HCT116 (cell line): Measurements from ENCODE around the gene COL18A1. TPM values are rescaled to one million over a fixed set of nuclear protein-coding genes. Genes with fewer than 3 reads are reported as not detected.
A peak's percentile ranks its signal among the peaks of the same experiment; 100 is the strongest.

Source experiments
- ATAC-seq: fragments of 200-7000 bp; cut with Tn5 transposase; 2 replicates; pipeline ENCODE4 v1.9.1; 2020; ENCODE audit warnings: mild to moderate bottlenecking, moderate library complexity
- BruUV-seq: library from RNA; stranded (reverse); fragments of 400-500 nt; replicated peaks from 2 replicates; lab custom pipeline; 2021; lab: Mats Ljungman, UMichigan
- CTCF ChIA-PET: fragments of 300-600 bp; sonication (Branson Sonifier 250); formaldehyde crosslinking; loops from one replicate; lab custom pipeline; 2021; ENCODE audit warnings: antibody characterized with exemption; lab: Charles Lee
- POLR2A ChIA-PET: fragments of 300-600, 350-600 bp; sonication (Branson Sonifier 250); formaldehyde crosslinking; loops from one replicate; lab custom pipeline; 2021; ENCODE audit warnings: antibody characterized with exemption; lab: Charles Lee
- RAD21 ChIA-PET, 2 experiments: fragments of 300-600 bp; sonication (Branson Sonifier 250); formaldehyde crosslinking; loops; one replicate each; lab custom pipeline; 2023; ENCODE audit warnings: low total read pairs in 2 of 2; ENCODE audit not compliant: uncharacterized antibody in 2 of 2, unreplicated experiment in 2 of 2, low non-redundant PET in 1 of 2; lab: Charles Lee
- DNase-seq: peaks from one replicate; pipeline ENCODE4 v3.0.0-alpha.2; 2010; ENCODE audit warnings: low read depth, low spot score
- H2AFZ ChIP-seq: fragments of 200-600 bp; shearing (Covaris generic), sonication (generic); 2 replicates; pipeline ENCODE4 v1.6.1; 2017; ENCODE audit warnings: low read depth, mixed run types, mixed read lengths, antibody characterized with exemption, low read length; ENCODE audit not compliant: poor library complexity, severe bottlenecking
- H3K27ac ChIP-seq: 2 replicates; pipeline ENCODE4 v1.5.1; 2012; ENCODE audit warnings: low read depth, low read length
- H3K27me3 ChIP-seq: fragments of 200-600 bp; sonication (generic); 2 replicates; pipeline ENCODE4 v1.6.1; 2016; ENCODE audit warnings: mixed run types, low read length, mixed read lengths; ENCODE audit not compliant: insufficient read depth
- H3K36me3 ChIP-seq, 2 experiments: fragments of 200-500 bp in 1 of 2; fragments of 200-600 bp in 1 of 2; sonication (Bioruptor generic) in 1 of 2; sonication (generic) in 1 of 2; 2 replicates each; pipeline versions ENCODE4 v1.5.1 to v1.6.1; 2014 to 2016; ENCODE audit warnings: low read length in 2 of 2, inconsistent platforms in 1 of 2, mixed read lengths in 1 of 2, mixed run types in 1 of 2; ENCODE audit not compliant: insufficient read depth in 2 of 2, control insufficient read depth in 1 of 2
- H3K4me1 ChIP-seq, 2 experiments: fragments of 200-600 bp in 1 of 2; sonication (generic) in 1 of 2; 2 replicates each; pipeline versions ENCODE4 v1.5.1 to v1.6.1; 2012 to 2017; ENCODE audit warnings: low read length in 2 of 2, inconsistent platforms in 1 of 2, mild to moderate bottlenecking in 1 of 2, mixed read lengths in 1 of 2, mixed run types in 1 of 2, moderate library complexity in 1 of 2; ENCODE audit not compliant: insufficient read depth in 2 of 2, control insufficient read depth in 1 of 2
- H3K4me2 ChIP-seq: fragments of 200-600 bp; sonication (generic); 2 replicates; pipeline ENCODE4 v1.6.1; 2017; ENCODE audit warnings: mixed run types, low read length, mixed read lengths
- H3K4me3 ChIP-seq, 2 experiments: fragments of 200-600 bp in 1 of 2; sonication (generic) in 1 of 2; replicated peaks in 1 of 2; 2 replicates each; pipeline ENCODE4 v1.5.1; 2011 to 2016; ENCODE audit warnings: low read length in 2 of 2, control low read depth in 1 of 2, low read depth in 1 of 2, mild to moderate bottlenecking in 1 of 2, mixed read lengths in 1 of 2, mixed run types in 1 of 2
- H3K79me2 ChIP-seq: fragments of 200-600 bp; sonication (generic); 2 replicates; pipeline ENCODE4 v1.6.1; 2017; ENCODE audit warnings: mild to moderate bottlenecking, mixed run types, low read length, moderate library complexity, mixed read lengths; ENCODE audit not compliant: insufficient read depth
- H3K9ac ChIP-seq: fragments of 200-600 bp; sonication (generic); 2 replicates; pipeline ENCODE4 v1.6.1; 2016; ENCODE audit warnings: low read length, mixed read lengths
- H3K9me2 ChIP-seq: fragments of 200-600 bp; sonication (generic), shearing (Covaris generic); 2 replicates; pipeline ENCODE4 v1.6.1; 2017; ENCODE audit warnings: mixed run types, mild to moderate bottlenecking, moderate library complexity; ENCODE audit not compliant: insufficient read depth
- H3K9me3 ChIP-seq, 2 experiments: fragments of 200-500 bp in 1 of 2; fragments of 200-600 bp in 1 of 2; sonication (Bioruptor generic) in 1 of 2; sonication (generic) in 1 of 2; 2 replicates each; pipeline ENCODE4 v1.6.1; 2014 to 2017; ENCODE audit warnings: low read length in 2 of 2, mixed read lengths in 2 of 2, inconsistent platforms in 1 of 2, low read depth in 1 of 2, mild to moderate bottlenecking in 1 of 2, mixed run types in 1 of 2, moderate library complexity in 1 of 2; ENCODE audit not compliant: control insufficient read depth in 1 of 2, insufficient read depth in 1 of 2
- H4K20me1 ChIP-seq: fragments of 200-600 bp; sonication (generic), shearing (Covaris generic); 2 replicates; pipeline ENCODE4 v1.6.1; 2017; ENCODE audit warnings: mixed run types, mild to moderate bottlenecking, moderate library complexity; ENCODE audit not compliant: insufficient read depth
- ATF3 ChIP-seq: IDR thresholded peaks from 2 replicates; pipeline ENCODE4 v1.6.1; 2012
- CEBPB ChIP-seq: IDR thresholded peaks from 2 replicates; pipeline ENCODE4 v1.6.1; 2012; ENCODE audit warnings: low read depth
- CTCF ChIP-seq, 3 experiments: fragments of 200-600 bp in 1 of 3; sonication (generic) in 1 of 3; IDR thresholded peaks in 2 of 3; conservative IDR thresholded peaks in 1 of 3; 2 replicates each; pipeline ENCODE4 v1.5.1; 2012 to 2017; ENCODE audit warnings: low read depth in 2 of 3, low read length in 2 of 3, antibody characterized with exemption in 1 of 3, borderline replicate concordance in 1 of 3, control low read depth in 1 of 3, mild to moderate bottlenecking in 1 of 3, mixed read lengths in 1 of 3, mixed run types in 1 of 3, moderate library complexity in 1 of 3; ENCODE audit not compliant: insufficient read depth in 1 of 3
- EGR1 ChIP-seq: IDR thresholded peaks from 2 replicates; pipeline ENCODE4 v1.6.1; 2012; ENCODE audit warnings: low read depth
- ELF1 ChIP-seq: IDR thresholded peaks from 2 replicates; pipeline ENCODE4 v1.6.1; 2012; ENCODE audit warnings: low read depth, borderline replicate concordance
- EZH2phosphoT487 ChIP-seq: fragments of 200-600 bp; IDR thresholded peaks from 2 replicates; pipeline ENCODE4 v1.6.1; 2018; ENCODE audit warnings: antibody characterized with exemption, borderline replicate concordance
- POLR2AphosphoS5 ChIP-seq: IDR thresholded peaks from 2 replicates; pipeline ENCODE4 v1.6.1; 2011; ENCODE audit warnings: mild to moderate bottlenecking, low read depth, low read length, moderate library complexity
- TCF7L2 ChIP-seq: IDR thresholded peaks from 2 replicates; pipeline ENCODE4 v1.7.0; 2011; ENCODE audit warnings: borderline replicate concordance, inconsistent platforms; ENCODE audit not compliant: insufficient read depth, insufficient read length; ENCODE audit errors: extremely low read depth
- YY1 ChIP-seq: IDR thresholded peaks from 2 replicates; pipeline ENCODE4 v1.6.1; 2011; ENCODE audit warnings: low read length, low read depth, moderate library complexity, mild to moderate bottlenecking; ENCODE audit not compliant: insufficient replicate concordance; ENCODE audit errors: extremely low read depth
- intact Hi-C: fragments of 100-400 bp; cut with micrococcal nuclease; formaldehyde crosslinking; loops from 2 replicates; pipeline ENCODE4 v1.10.0; 2022
- total RNA-seq: library from RNA; stranded (reverse); gene quantifications from one replicate; pipeline ENCODE4 v1.2.1, GENCODE V29; 2021; ENCODE audit not compliant: unreplicated experiment
- TF ChIP-seq, protein P1 (sequence below): IDR thresholded peaks from 2 replicates; pipeline ENCODE4 v1.6.1; 2012

Gene COL18A1
- total RNA-seq, 1 experiment from 2014 or later: 59.5 TPM

DNA sequence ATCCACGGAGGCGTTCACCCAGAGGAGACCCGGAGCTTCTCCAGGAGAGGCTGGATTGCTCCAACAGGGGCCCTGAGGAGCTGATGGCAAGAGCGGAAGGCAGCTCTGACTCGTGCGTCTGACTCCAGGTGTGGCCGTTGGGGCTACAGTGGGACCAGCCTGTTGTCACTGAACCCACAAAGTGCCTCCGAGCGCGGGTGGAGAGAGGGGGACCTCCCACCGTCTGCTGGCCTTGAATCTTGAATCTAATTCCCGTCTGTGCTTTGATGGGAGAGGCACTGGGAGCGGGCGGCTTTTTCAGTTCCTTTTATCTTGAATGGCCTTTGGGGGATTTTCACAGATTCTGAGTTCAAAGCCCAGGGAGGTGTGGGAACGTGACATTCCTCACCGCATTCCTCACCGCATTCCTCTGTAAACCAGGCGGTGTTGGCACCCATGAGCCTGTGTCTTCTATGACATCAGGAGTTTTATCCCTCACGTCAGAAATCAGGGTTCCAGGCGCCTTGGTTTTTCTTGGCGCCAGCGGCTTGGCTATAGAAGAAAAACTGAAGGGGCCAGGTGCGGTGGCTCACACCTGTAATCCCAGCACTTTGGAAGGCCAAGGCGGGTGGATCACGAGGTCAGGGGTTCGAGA is 39.2 kb upstream of the COL18A1 start:
- TF ChIP-seq YY1 (no peak), TCF7L2 (peak; percentile 95), EGR1 (no peak), ELF1 (no peak), POLR2AphosphoS5 (no peak)
- ChIA-PET RAD21 (no interaction called here), CTCF (no interaction called here), POLR2A (no interaction called here)
- peak; percentile 67 for DNase-seq
- no peaks in the 10 kb centered on the region for H3K9me3 ChIP-seq
- H3K9ac ChIP-seq: peak overlapping the region; percentile 73
- H3K4me1 ChIP-seq: peaks cover 44 to 71% of the 10 kb centered on the region in 2 experiments
- peak overlapping the region; percentile 99 for H3K27ac ChIP-seq
- H3K36me3 ChIP-seq: no peaks in the 10 kb centered on the region
- intact Hi-C loops: no loop called here
- no TSS peak for BruUV-seq
- H2AFZ ChIP-seq: no peak overlapping the region
- peak overlapping the region; percentile 83 for H3K4me2 ChIP-seq
- no peaks in the 10 kb centered on the region for H3K79me2 ChIP-seq
- H3K9me2 ChIP-seq: no peaks in the 10 kb centered on the region
- no peaks in the 10 kb centered on the region for H4K20me1 ChIP-seq
- peak overlapping the region in 1 of 2 experiments; percentile 24; a peak in 2 of 4 replicates for H3K4me3 ChIP-seq
- no peaks in the 10 kb centered on the region for H3K27me3 ChIP-seq
- peak; percentile 58 for ATAC-seq

- DNase-seq: no peak
- Histone ChIP-seq H3K4me3 (peak overlapping the region in 1 of 2 experiments; percentile 23; a peak in 2 of 4 replicates), H3K4me2 (peak overlapping the region; percentile 83)
- POLR2A ChIA-PET: no interaction called here
- TF ChIP-seq EZH2phosphoT487 (no peak), CTCF (IDR thresholded peaks at IDR 0.05 in 2 of 3, conservative IDR thresholded peaks at IDR 0.05 in 1 of 3; ENCODE audit: borderline replicate concordance in 1 of 3, insufficient read depth in 1 of 3, low read depth in 2 of 3, low read length in 2 of 3) (no peak), ATF3 (no peak), CEBPB (no peak)
- TF ChIP-seq, protein P1, sequence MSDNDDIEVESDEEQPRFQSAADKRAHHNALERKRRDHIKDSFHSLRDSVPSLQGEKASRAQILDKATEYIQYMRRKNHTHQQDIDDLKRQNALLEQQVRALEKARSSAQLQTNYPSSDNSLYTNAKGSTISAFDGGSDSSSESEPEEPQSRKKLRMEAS: no peak
- TF ChIP-seq, all 23 proteins: peak for 0
- ATAC-seq: no peak
- Histone ChIP-seq H3K27me3 (no peaks in the 10 kb centered on the region), H3K36me3 (no peaks in the 10 kb centered on the region), H3K9me2 (no peaks in the 10 kb centered on the region), H4K20me1 (no peaks in the 10 kb centered on the region), H3K27ac (peak overlapping the region; percentile 99), H3K9ac (peak overlapping the region; percentile 73), H3K4me1 (peaks cover 44 to 64% of the 10 kb centered on the region in 2 experiments), H3K79me2 (no peaks in the 10 kb centered on the region), H3K9me3 (no peaks in the 10 kb centered on the region), H2AFZ (no peak overlapping the region)
- ChIA-PET CTCF (no interaction called here), RAD21 (no interaction called here)
- intact Hi-C loops: no loop called here
- no TSS peak for BruUV-seq
Measured at GRCh38 chr21:45366476-45366875, 38.5 kb upstream of the COL18A1 start.
